GOT3 (cell line): ENCODE measurements around the gene FBRSL1.

Source experiments
- DNase-seq: peaks from one replicate; lab custom pipeline; 2025; ENCODE audit warnings: mixed read lengths; lab: John Stamatoyannopoulos, UW

Gene FBRSL1

GRCh38 chr12:132511516-132512196 lies 21.7 kb downstream of the FBRSL1 start:
- no peak for DNase-seq

- no peak for DNase-seq
Measured at GRCh38 chr12:132512197-132513069, 22.5 kb downstream of the FBRSL1 start.

GRCh38 chr12:132513070-132513398 lies 23.1 kb downstream of the FBRSL1 start:
- DNase-seq = no peak

- no peak for DNase-seq
Measured at GRCh38 chr12:132513458-132514135, 23.6 kb downstream of the FBRSL1 start.

GRCh38 chr12:132514216-132514820 lies 24.4 kb downstream of the FBRSL1 start:
- DNase-seq = no peak

GRCh38 chr12:132514838-132515237 lies 24.9 kb downstream of the FBRSL1 start:
- DNase-seq = no peak

- no peak for DNase-seq
Measured at GRCh38 chr12:132516095-132517012, 26.4 kb downstream of the FBRSL1 start.

- DNase-seq = no peak
Measured at GRCh38 chr12:132517013-132517739, 27.2 kb downstream of the FBRSL1 start.

- DNase-seq = no peak
Measured at GRCh38 chr12:132517740-132518100, 27.8 kb downstream of the FBRSL1 start.

GRCh38 chr12:132518354-132518992 lies 28.5 kb downstream of the FBRSL1 start:
- no peak for DNase-seq

- DNase-seq = no peak
Measured at GRCh38 chr12:132520421-132521199, 30.7 kb downstream of the FBRSL1 start.

- DNase-seq = no peak
Measured at GRCh38 chr12:132521200-132521580, 31.2 kb downstream of the FBRSL1 start.

- DNase-seq = no peak
Measured at GRCh38 chr12:132521712-132522292, 31.9 kb downstream of the FBRSL1 start.

- no peak for DNase-seq
Measured at GRCh38 chr12:132522592-132523380, 32.8 kb downstream of the FBRSL1 start.

- DNase-seq = no peak
Measured at GRCh38 chr12:132523576-132524331, 33.8 kb downstream of the FBRSL1 start.

GRCh38 chr12:132524405-132524804 lies 34.5 kb downstream of the FBRSL1 start:
- no peak for DNase-seq

GRCh38 chr12:132525011-132525832 lies 35.3 kb downstream of the FBRSL1 start:
- no peak for DNase-seq
